ENCODE data around the gene FILIP1. TPM values are rescaled to one million over a fixed set of nuclear protein-coding genes. Genes with fewer than 3 reads are reported as not detected.

FILIP1 gene
- total and polyA plus RNA-seq, 2 of the 8 experiments (the other 6 are each of a cell fraction or from before 2014, with no cell fraction given), result 2.4 to 5.7 TPM

DNA sequence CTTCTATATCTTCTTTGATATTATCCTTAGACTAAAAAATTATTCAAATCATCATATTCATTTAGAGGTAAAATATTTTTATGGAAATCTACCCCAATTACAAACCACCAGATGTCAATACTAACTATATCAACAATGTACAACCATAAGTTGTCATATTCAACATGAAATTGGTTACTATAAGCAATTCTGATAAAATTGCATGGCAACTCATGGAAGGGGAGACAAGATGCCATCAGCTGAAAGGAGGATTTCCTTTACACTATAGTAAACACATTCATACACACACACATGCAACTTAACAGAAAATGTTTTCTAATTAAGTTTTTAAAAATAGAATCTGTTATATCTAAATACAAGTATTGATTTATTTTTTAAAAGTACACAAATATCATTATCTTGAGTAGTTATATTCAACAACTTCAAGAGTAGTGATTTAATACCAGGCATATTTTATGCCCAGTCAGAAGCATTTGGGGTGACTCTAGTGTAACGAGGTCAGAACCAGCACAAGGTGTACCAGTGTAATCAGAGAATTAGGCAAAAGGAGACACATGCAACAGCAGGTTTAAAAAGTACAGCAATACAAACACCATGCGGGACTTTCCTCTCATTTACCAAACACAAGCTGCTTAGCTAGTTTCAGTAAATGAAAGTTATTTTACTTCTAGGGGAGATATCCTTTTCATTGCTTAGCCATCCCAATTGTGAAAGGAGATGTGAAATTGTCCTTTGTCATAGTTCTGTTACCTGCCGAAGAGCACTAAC lies 1.0 kb downstream of the FILIP1 start:
- TF ChIP-seq POLR2AphosphoS5 (IDR thresholded peaks at IDR 0.05; ENCODE audit: low read depth, low read length) (no peak), HDAC6 (IDR thresholded peaks at IDR 0.05; ENCODE audit: low read depth, low read length) (no peak), KDM4A (IDR thresholded peaks at IDR 0.05; ENCODE audit: low read depth, low read length, severe bottlenecking) (no peak), BACH1 (IDR thresholded peaks at IDR 0.05; ENCODE audit: low read length) (no peak), GABPA (IDR thresholded peaks at IDR 0.05; ENCODE audit: borderline replicate concordance, insufficient read depth, low read length) (no peak), SP1 (IDR thresholded peaks at IDR 0.05; ENCODE audit: low read depth, low read length) (no peak), TEAD4 (IDR thresholded peaks at IDR 0.05; ENCODE audit: low read depth, low read length) (no peak), GTF2F1 (IDR thresholded peaks at IDR 0.05; ENCODE audit: borderline replicate concordance, low read depth, low read length) (no peak), TAF7 (optimal IDR thresholded peaks at IDR 0.05; ENCODE audit: borderline replicate concordance, low read depth, low read length) (no peak), SP4 (IDR thresholded peaks at IDR 0.05; ENCODE audit: low read length) (no peak), FOSL1 (IDR thresholded peaks at IDR 0.05; ENCODE audit: insufficient read depth, low read depth, low read length) (no peak)
- TF ChIP-seq, protein P1, sequence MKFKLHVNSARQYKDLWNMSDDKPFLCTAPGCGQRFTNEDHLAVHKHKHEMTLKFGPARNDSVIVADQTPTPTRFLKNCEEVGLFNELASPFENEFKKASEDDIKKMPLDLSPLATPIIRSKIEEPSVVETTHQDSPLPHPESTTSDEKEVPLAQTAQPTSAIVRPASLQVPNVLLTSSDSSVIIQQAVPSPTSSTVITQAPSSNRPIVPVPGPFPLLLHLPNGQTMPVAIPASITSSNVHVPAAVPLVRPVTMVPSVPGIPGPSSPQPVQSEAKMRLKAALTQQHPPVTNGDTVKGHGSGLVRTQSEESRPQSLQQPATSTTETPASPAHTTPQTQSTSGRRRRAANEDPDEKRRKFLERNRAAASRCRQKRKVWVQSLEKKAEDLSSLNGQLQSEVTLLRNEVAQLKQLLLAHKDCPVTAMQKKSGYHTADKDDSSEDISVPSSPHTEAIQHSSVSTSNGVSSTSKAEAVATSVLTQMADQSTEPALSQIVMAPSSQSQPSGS (IDR thresholded peaks at IDR 0.05; ENCODE audit: low read length), result no peak
- Histone ChIP-seq H3K23ac (ENCODE audit: insufficient read length) (no peak overlapping the region), H3K36me3 (ENCODE audit: control insufficient read depth in 2 of 4, insufficient read depth in 4 of 4, low read length in 3 of 4) (no peaks in the 10 kb centered on the region), H2BK20ac (ENCODE audit: low read length) (no peak overlapping the region), H3K23me2 (ENCODE audit: low read depth, low read length) (no peaks in the 10 kb centered on the region), H2BK5ac (ENCODE audit: low read depth, low read length) (no peak overlapping the region), H3K27ac (ENCODE audit: low read depth, low read length) (no peak overlapping the region), H3K79me2 (ENCODE audit: control insufficient read depth in 1 of 2, insufficient read depth in 2 of 2, low read length in 2 of 2) (no peaks in the 10 kb centered on the region), H3K14ac (ENCODE audit: insufficient read length) (no peak overlapping the region), H2BK12ac (ENCODE audit: low read depth, low read length) (no peak overlapping the region), H3K79me1 (ENCODE audit: low read depth, low read length) (no peaks in the 10 kb centered on the region), H2AFZ (ENCODE audit: low read length) (no peak overlapping the region), H2BK15ac (ENCODE audit: low read length) (no peak overlapping the region), H3K4ac (replicated peaks; ENCODE audit: insufficient read length, low read depth, low read length) (no peak overlapping the region), H3K27me3 (replicated peaks in 1 of 4; ENCODE audit: control insufficient read depth in 3 of 4, extremely low read depth in 1 of 4, insufficient read depth in 3 of 4, low read length in 3 of 4) (no peaks in the 10 kb centered on the region), H4K5ac (ENCODE audit: insufficient read length, low read depth, low read length) (no peak overlapping the region), H3K9ac (replicated peaks in 1 of 4; ENCODE audit: extremely low read depth in 1 of 4, low read depth in 3 of 4, low read length in 3 of 4) (no peak overlapping the region), H3K18ac (ENCODE audit: extremely low read depth, low read length) (no peak overlapping the region), H3K56ac (replicated peaks; ENCODE audit: insufficient read length, low read depth, low read length) (no peak overlapping the region), H2AK5ac (ENCODE audit: low read depth, low read length) (no peak overlapping the region), H4K20me1 (replicated peaks in 1 of 2; ENCODE audit: control insufficient read depth in 1 of 2, insufficient read depth in 2 of 2, low read length in 2 of 2) (no peaks in the 10 kb centered on the region), H2BK120ac (replicated peaks; ENCODE audit: low read depth, low read length) (no peak overlapping the region), H3K9me3 (ENCODE audit: insufficient read depth in 2 of 2, low read depth in 1 of 2, low read length in 1 of 2) (no peaks in the 10 kb centered on the region), H4K8ac (ENCODE audit: extremely low read depth, insufficient read depth, low read length) (no peak overlapping the region), H3K4me1 (replicated peaks in 1 of 4; ENCODE audit: control insufficient read depth in 3 of 4, insufficient read depth in 4 of 4, low read length in 3 of 4) (peaks cover 0 to 3% (median 0%) of the 10 kb centered on the region in 4 experiments; a peak in 3 of 7 replicates), H4K91ac (replicated peaks; ENCODE audit: insufficient read length, low read length) (no peak overlapping the region), H3K4me3 (ENCODE audit: extremely low read depth in 1 of 4, insufficient read depth in 2 of 4, low read depth in 3 of 4, low read length in 4 of 4) (no peak overlapping the region), H3K4me2 (ENCODE audit: insufficient read depth in 1 of 2, low read depth in 2 of 2, low read length in 2 of 2) (no peak overlapping the region)
- 91% methylated on average over 3 of the region's 3 CpGs; no CpG with 5 or more reads in 1 of the 2 experiments for WGBS, 2 experiments (ENCODE audit: extremely low coverage in 1 of 2, insufficient coverage in 1 of 2, insufficient read length in 1 of 2, insufficient replicate concordance in 2 of 2, low coverage in 1 of 2, low lambda C conversion rate in 2 of 2, missing lambda C conversion rate in 1 of 2)
- ChIA-PET CTCF (ENCODE audit: partially characterized antibody) (interaction anchor here (1.1 to 2.6 kb wide), 3 partner anchors 8 to 37 kb away, joined by 4 to 12 read pairs (median 4); no protein-coding TSS in a partner anchor), POLR2A (ENCODE audit: partially characterized antibody) (interaction anchor here (1.0 kb wide), 1 partner anchor 18 kb away, joined by 3 read pairs; no protein-coding TSS in a partner anchor)
- no peak for FAIRE-seq
- no peak for DNase-seq (ENCODE audit: low read depth in 1 of 2, low spot score in 2 of 2)

Data from H1 (cell line).